PC-3 (cell line): Measurements from ENCODE around the gene SPIB. TPM values are rescaled to one million over a fixed set of nuclear protein-coding genes. Genes with fewer than 3 reads are reported as not detected.

Experiments
- ATAC-seq: fragments of 200-7000 bp; cut with Tn5 transposase; 2 replicates; pipeline ENCODE4 v1.9.1; 2020; ENCODE audit warnings: mild to moderate bottlenecking, moderate library complexity
- BruUV-seq: library from RNA; stranded (reverse); fragments of 400-500 nt; replicated peaks from 2 replicates; lab custom pipeline; 2021; lab: Mats Ljungman, UMichigan
- CTCF ChIA-PET: fragments of 300-600 bp; sonication (Branson Sonifier 250); formaldehyde crosslinking; loops from one replicate; lab custom pipeline; 2022; ENCODE audit warnings: antibody characterized with exemption; lab: Charles Lee
- POLR2A ChIA-PET: fragments of 300-600 bp; sonication (Branson Sonifier 250); formaldehyde crosslinking; loops from one replicate; lab custom pipeline; 2022; ENCODE audit warnings: antibody characterized with exemption; ENCODE audit not compliant: unreplicated experiment; lab: Charles Lee
- DNase-seq: peaks from one replicate; pipeline ENCODE4 v3.0.0-alpha.2; 2015
- H2AFZ ChIP-seq: fragments of 300-600 bp; sonication (generic); 2 replicates; pipeline ENCODE4 v1.6.0; 2016; ENCODE audit warnings: antibody characterized with exemption, low read length
- H3F3A ChIP-seq: fragments of 300-600 bp; sonication (generic); one replicate; pipeline ENCODE4 v1.6.0; 2017; ENCODE audit warnings: antibody characterized with exemption, low read length, control low read depth, mild to moderate bottlenecking; ENCODE audit not compliant: unreplicated experiment
- H3K27ac ChIP-seq: fragments of 300-600 bp; sonication (generic); 2 replicates; pipeline ENCODE4 v1.5.1; 2016; ENCODE audit warnings: mild to moderate bottlenecking, low read length
- H3K27me3 ChIP-seq: fragments of 300-600 bp; sonication (generic); 2 replicates; pipeline ENCODE4 v1.6.1; 2016; ENCODE audit warnings: low read length, mixed read lengths
- H3K36me3 ChIP-seq: fragments of 300-600 bp; sonication (generic); 2 replicates; pipeline ENCODE4 v1.6.1; 2016; ENCODE audit warnings: low read depth, mixed run types, low read length, mixed read lengths
- H3K4me1 ChIP-seq: fragments of 300-600 bp; sonication (generic); 2 replicates; pipeline ENCODE4 v1.5.1; 2016; ENCODE audit warnings: low read length; ENCODE audit not compliant: insufficient read depth
- H3K4me2 ChIP-seq: fragments of 300-600 bp; sonication (generic); 2 replicates; pipeline ENCODE4 v1.6.0; 2016; ENCODE audit warnings: low read length
- H3K4me3 ChIP-seq: fragments of 300-600 bp; sonication (generic); 2 replicates; pipeline ENCODE4 v1.5.1; 2016; ENCODE audit warnings: mild to moderate bottlenecking, low read length, mixed read lengths
- H3K79me2 ChIP-seq: fragments of 300-600 bp; sonication (generic); 2 replicates; pipeline ENCODE4 v1.6.1; 2017; ENCODE audit warnings: low read length, mixed read lengths
- H3K9ac ChIP-seq: fragments of 300-600 bp; sonication (generic); 2 replicates; pipeline ENCODE4 v1.6.0; 2016; ENCODE audit warnings: mild to moderate bottlenecking, low read length
- H3K9me2 ChIP-seq: fragments of 300-600 bp; sonication (generic); replicated peaks from 2 replicates; pipeline ENCODE4 v1.6.1; 2016; ENCODE audit warnings: mixed run types, low read length, mixed read lengths
- H3K9me3 ChIP-seq: fragments of 300-600 bp; sonication (generic); 2 replicates; pipeline ENCODE4 v1.6.1; 2016; ENCODE audit warnings: low read length, mixed read lengths
- H4K20me1 ChIP-seq: fragments of 300-600 bp; sonication (generic); 2 replicates; pipeline ENCODE4 v1.6.1; 2016; ENCODE audit warnings: low read length, mixed read lengths
- EZH2phosphoT487 ChIP-seq: fragments of 300-600 bp; sonication (generic); IDR thresholded peaks from 2 replicates; pipeline ENCODE4 v1.6.1; 2018; ENCODE audit warnings: mild to moderate bottlenecking, antibody characterized with exemption, low read length, borderline replicate concordance
- intact Hi-C: fragments of 100-400 bp; cut with micrococcal nuclease; formaldehyde crosslinking; loops from 2 replicates; pipeline ENCODE4 v1.9.0; 2023
- total RNA-seq: library from RNA; depleted of rRNA; stranded (reverse); fragments of >200 nt; gene quantifications from 2 replicates; pipeline ENCODE4 v1.2.3, GENCODE V29; 2014; rRNA removed

Gene SPIB
- total RNA-seq, 1 experiment from 2014 or later, result not detected

DNA sequence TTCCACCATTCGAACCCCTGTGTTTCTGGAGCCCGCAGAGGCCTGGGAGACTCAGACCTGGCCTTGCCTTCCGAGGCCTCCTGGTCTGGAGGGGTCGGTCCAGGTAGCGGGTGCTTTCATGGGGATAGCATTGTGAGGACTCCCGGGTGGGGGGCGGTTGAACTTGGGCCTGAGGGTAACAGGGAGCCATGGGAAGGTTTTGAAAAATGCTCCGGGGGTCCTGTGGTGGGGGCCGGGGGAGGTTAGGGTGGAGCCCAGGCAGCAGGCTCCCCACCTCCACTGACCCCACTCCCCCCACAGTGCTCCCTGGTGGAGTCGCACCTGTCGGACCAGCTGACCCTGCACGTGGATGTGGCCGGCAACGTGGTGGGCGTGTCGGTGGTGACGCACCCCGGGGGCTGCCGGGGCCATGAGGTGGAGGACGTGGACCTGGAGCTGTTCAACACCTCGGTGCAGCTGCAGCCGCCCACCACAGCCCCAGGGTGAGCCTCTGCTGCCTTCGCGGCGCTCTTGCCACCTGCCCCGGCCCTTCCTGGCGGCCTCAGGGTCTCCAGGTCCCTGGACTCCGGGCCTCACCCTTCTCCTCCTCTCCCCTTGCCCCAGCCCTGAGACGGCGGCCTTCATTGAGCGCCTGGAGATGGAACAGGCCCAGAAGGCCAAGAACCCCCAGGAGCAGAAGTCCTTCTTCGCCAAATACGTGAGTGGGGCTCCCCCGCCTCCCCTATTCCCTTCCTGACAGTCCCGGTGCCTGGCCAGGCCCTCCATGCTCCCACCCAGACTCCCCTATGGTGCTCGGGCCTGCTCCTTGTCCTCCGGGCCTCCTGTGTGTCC lies 61.8 kb downstream of the SPIB start:
- CTCF ChIA-PET, result no interaction called here
- Histone ChIP-seq H4K20me1 (peaks cover 21% of the 10 kb centered on the region), H3K4me1 (peaks cover 8% of the 10 kb centered on the region), H3K79me2 (peaks cover 31% of the 10 kb centered on the region), H2AFZ (no peak overlapping the region), H3K4me2 (no peak overlapping the region), H3K27ac (no peak overlapping the region), H3K27me3 (no peaks in the 10 kb centered on the region), H3K9ac (no peak overlapping the region), H3K9me3 (no peaks in the 10 kb centered on the region), H3K9me2 (no peaks in the 10 kb centered on the region), H3K36me3 (peaks cover 50% of the 10 kb centered on the region), H3K4me3 (no peak overlapping the region), H3F3A (no peaks in the 10 kb centered on the region)
- no TSS peak for BruUV-seq
- intact Hi-C loops, result no loop called here
- ATAC-seq (no peak), DNase-seq (no peak)
- TF ChIP-seq EZH2phosphoT487, result no peak
- POLR2A ChIA-PET, result no interaction called here

Other genes with a start within 250 kb of the SPIB start
- gene MYH14, start 215.3 kb upstream of the SPIB start, total RNA-seq, result 20.2 and 28.5 TPM in 2 replicates
- gene KCNC3, start 89.6 kb upstream of the SPIB start, total RNA-seq, result 3.1 and 3.6 TPM in 2 replicates
- gene NAPSA, start 53.3 kb upstream of the SPIB start, total RNA-seq, result 1.2 and 3.0 TPM in 2 replicates
- gene NR1H2, start 42.5 kb upstream of the SPIB start, total RNA-seq, result 130 and 152 TPM in 2 replicates
- 165 and 210 TPM in 2 replicates for gene POLD1, start 34.6 kb upstream of the SPIB start, total RNA-seq
- gene MYBPC2, start 14.0 kb downstream of the SPIB start, total RNA-seq, result not detected in 2 replicates
- 228 and 286 TPM in 2 replicates for gene EMC10, start 57.6 kb downstream of the SPIB start, total RNA-seq
- gene GARIN5A, start 57.9 kb downstream of the SPIB start, total RNA-seq, result 3.5 and 6.2 TPM in 2 replicates
- 60.8 and 71.5 TPM in 2 replicates for gene JOSD2, start 92.3 kb downstream of the SPIB start, total RNA-seq
- not detected in 2 replicates for gene ASPDH, start 95.0 kb downstream of the SPIB start, total RNA-seq
- gene LRRC4B, start 149.5 kb downstream of the SPIB start, total RNA-seq, result 0.26 and 0.52 TPM in 2 replicates
- 0.12 and 0.18 TPM in 2 replicates for gene SYT3, start 220.9 kb downstream of the SPIB start, total RNA-seq
- 5.7 and 20.0 TPM in 2 replicates for gene C19orf81, start 230.5 kb downstream of the SPIB start, total RNA-seq